Embryonic facial prominence (tissue), 1 donor: ENCODE data around the gene DENND10.
A peak's percentile ranks its signal among the peaks of the same experiment; 100 is the strongest.
"Not testable (repeated sequence)": the region's sequence is repeated elsewhere in the genome, so short reads cannot be mapped to it uniquely, and the experiment has no call there.

Experiments used
- DNase-seq: peaks from one replicate; pipeline ENCODE4 v3.0.0-alpha.2; 2016; ENCODE audit errors: extremely low spot score

The DENND10 gene

GRCh38 chr10:119166564-119166963, 62.7 kb downstream of the DENND10 start:
- no peak for DNase-seq

GRCh38 chr10:119167041-119167440, 63.1 kb downstream of the DENND10 start:
- no peak for DNase-seq

GRCh38 chr10:119174109-119174508, 70.2 kb downstream of the DENND10 start:
- no peak for DNase-seq

GRCh38 chr10:119176166-119176565, 72.3 kb downstream of the DENND10 start:
- no peak for DNase-seq

- DNase-seq = no peak
These were observed 73.9 kb downstream of the DENND10 start for GRCh38 chr10:119177708-119178371.

GRCh38 chr10:119178372-119179119, 74.6 kb downstream of the DENND10 start, which contains the start of gene PRDX3:
Gene PRDX3 (minus strand): TSS chr10:119178812. CDS start chr10:119178790, 22 bp downstream.
- peak; percentile 83 for DNase-seq

- DNase-seq = not testable (repeated sequence)
These were observed 77.0 kb downstream of the DENND10 start for GRCh38 chr10:119180850-119181400.

- no peak for DNase-seq
These were observed 79.9 kb downstream of the DENND10 start for GRCh38 chr10:119183664-119184412.
